Liver (tissue), 9 donors: Measurements from ENCODE around the gene PXDN. TPM values are rescaled to one million over a fixed set of nuclear protein-coding genes. Genes with fewer than 3 reads are reported as not detected.
"Not testable (repeated sequence)": the region's sequence is repeated elsewhere in the genome, so short reads cannot be mapped to it uniquely, and the experiment has no call there.

Experiments
- DNase-seq: peaks from one replicate; pipeline ENCODE4 v3.0.0-alpha.2; 2017; ENCODE audit warnings: low spot score
- H3K27ac ChIP-seq, 2 donors: one replicate each; pipeline ENCODE4 v1.7.0; 2013; ENCODE audit warnings: inconsistent platforms in 2 of 2, low read length in 2 of 2, control low read depth in 1 of 2, low read depth in 1 of 2, mild to moderate bottlenecking in 1 of 2
- H3K27me3 ChIP-seq, 4 donors: one replicate each; pipeline versions ENCODE4 v1.6.1 to v1.7.0; 2013; ENCODE audit warnings: low read length in 3 of 4, inconsistent platforms in 1 of 4, mild to moderate bottlenecking in 1 of 4, moderate library complexity in 1 of 4; ENCODE audit not compliant: control insufficient read depth in 4 of 4, insufficient read depth in 4 of 4
- H3K36me3 ChIP-seq, 4 donors: one replicate each; pipeline versions ENCODE4 v1.6.1 to v1.7.0; 2013; ENCODE audit warnings: low read length in 3 of 4, mild to moderate bottlenecking in 3 of 4, low read depth in 1 of 4, moderate library complexity in 1 of 4; ENCODE audit not compliant: control insufficient read depth in 4 of 4, insufficient read depth in 3 of 4
- H3K4me1 ChIP-seq, 4 donors: one replicate each; pipeline versions ENCODE4 v1.6.1 to v1.7.0; 2013; ENCODE audit warnings: low read length in 3 of 4, mild to moderate bottlenecking in 3 of 4, moderate library complexity in 1 of 4; ENCODE audit not compliant: control insufficient read depth in 4 of 4, insufficient read depth in 4 of 4
- H3K4me3 ChIP-seq, 3 donors: one replicate each; pipeline versions ENCODE4 v1.6.1 to v1.7.0; 2013; ENCODE audit warnings: low read length in 3 of 3, control low read depth in 1 of 3, low read depth in 1 of 3, mild to moderate bottlenecking in 1 of 3
- H3K9ac ChIP-seq, 2 donors: one replicate each; pipeline ENCODE4 v1.7.0; 2013; ENCODE audit warnings: low read length in 2 of 2, mild to moderate bottlenecking in 2 of 2, moderate library complexity in 2 of 2, control low read depth in 1 of 2, low read depth in 1 of 2
- H3K9me3 ChIP-seq, 4 donors: one replicate each; pipeline versions ENCODE4 v1.6.1 to v1.7.0; 2013; ENCODE audit warnings: low read length in 3 of 4; ENCODE audit not compliant: control insufficient read depth in 4 of 4
- ATF3 ChIP-seq: IDR thresholded peaks from 2 replicates; pipeline ENCODE4 v1.6.1; 2016; ENCODE audit warnings: antibody characterized with exemption
- EGR1 ChIP-seq, 2 donors: IDR thresholded peaks; 2 replicates each; pipeline ENCODE4 v1.6.1; 2016 to 2018; ENCODE audit warnings: antibody characterized with exemption in 2 of 2, low read depth in 2 of 2
- FOXA1 ChIP-seq: IDR thresholded peaks from 2 replicates; pipeline ENCODE4 v1.6.1; 2016; ENCODE audit warnings: antibody characterized with exemption
- FOXA2 ChIP-seq: IDR thresholded peaks from 2 replicates; pipeline ENCODE4 v1.6.1; 2016; ENCODE audit warnings: antibody characterized with exemption
- GABPA ChIP-seq, 2 donors: IDR thresholded peaks in 1 of 2; conservative IDR thresholded peaks in 1 of 2; 2 replicates each; pipeline ENCODE4 v1.6.1; 2016; ENCODE audit warnings: antibody characterized with exemption in 2 of 2, mild to moderate bottlenecking in 1 of 2, moderate library complexity in 1 of 2
- HNF4A ChIP-seq, 2 donors: conservative IDR thresholded peaks; 2 replicates each; pipeline ENCODE4 v1.6.1; 2016; ENCODE audit warnings: antibody characterized with exemption in 2 of 2, mild to moderate bottlenecking in 2 of 2
- HNF4G ChIP-seq: IDR thresholded peaks from 2 replicates; pipeline ENCODE4 v1.6.1; 2016; ENCODE audit warnings: antibody characterized with exemption
- NR2F2 ChIP-seq: IDR thresholded peaks from 2 replicates; pipeline ENCODE4 v1.6.1; 2016; ENCODE audit warnings: antibody characterized with exemption
- RAD21 ChIP-seq, 2 donors: IDR thresholded peaks; 2 replicates each; pipeline ENCODE4 v1.6.1; 2016; ENCODE audit warnings: antibody characterized with exemption in 2 of 2, mild to moderate bottlenecking in 2 of 2
- SP1 ChIP-seq: IDR thresholded peaks from 2 replicates; pipeline ENCODE4 v1.6.1; 2018; ENCODE audit warnings: antibody characterized with exemption, mild to moderate bottlenecking
- TAF1 ChIP-seq: conservative IDR thresholded peaks from 2 replicates; pipeline ENCODE4 v1.6.1; 2016; ENCODE audit warnings: antibody characterized with exemption, mild to moderate bottlenecking
- YY1 ChIP-seq: IDR thresholded peaks from 2 replicates; pipeline ENCODE4 v1.6.1; 2016; ENCODE audit warnings: antibody characterized with exemption, mild to moderate bottlenecking
- ZBTB33 ChIP-seq: IDR thresholded peaks from 2 replicates; pipeline ENCODE4 v1.6.1; 2016; ENCODE audit warnings: antibody characterized with exemption
- WGBS: extraction: QIAGEN DNeasy Blood & Tissue Kit; methylation state at CpG from one replicate; pipeline ENCODE4 v1.1.7; 2013; 5-methylcytosine and 5-hydroxymethylcytosine counted together
- polyA plus RNA-seq, 2 donors: library from polyadenylated mRNA; stranded (reverse) in 1 of 2; unstranded in 1 of 2; fragments of 200-250 nt in 1 of 2; fragments of >200 nt in 1 of 2; fragmentation: Nextera tagmentation in 1 of 2; extraction: Ambion mirVana in 1 of 2; gene quantifications; one replicate each; pipeline versions ENCODE4 v1.2.1 to v1.2.3, GENCODE V29; 2013 to 2015
- total RNA-seq, 2 donors: library from RNA; depleted of rRNA; stranded (reverse); fragments of >200 nt; gene quantifications; one replicate each; pipeline ENCODE4 v1.2.3, GENCODE V29; 2014
- TF ChIP-seq, protein P1 (sequence below): fragments of 150-350 bp; IDR thresholded peaks from 2 replicates; pipeline ENCODE4 v1.5.1; 2017; ENCODE audit warnings: improper control_type of control experiment, low read depth, low read length; ENCODE audit not compliant: missing input control
- TF ChIP-seq, protein P2 (sequence below): IDR thresholded peaks from 2 replicates; pipeline ENCODE4 v1.6.1; 2016; ENCODE audit warnings: antibody characterized with exemption, mild to moderate bottlenecking
- TF ChIP-seq, protein P3 (sequence below): IDR thresholded peaks from 2 replicates; pipeline ENCODE4 v1.6.1; 2016; ENCODE audit warnings: antibody characterized with exemption
- donor health status: healthy.
- donor health status: healthy.
- donor health status: healthy.
- donor health status: healthy.
- donor health status: healthy.

The PXDN gene
- total and polyA plus RNA-seq, 4 donors, result 4.2 to 21.5 (median 16.9) TPM

DNA sequence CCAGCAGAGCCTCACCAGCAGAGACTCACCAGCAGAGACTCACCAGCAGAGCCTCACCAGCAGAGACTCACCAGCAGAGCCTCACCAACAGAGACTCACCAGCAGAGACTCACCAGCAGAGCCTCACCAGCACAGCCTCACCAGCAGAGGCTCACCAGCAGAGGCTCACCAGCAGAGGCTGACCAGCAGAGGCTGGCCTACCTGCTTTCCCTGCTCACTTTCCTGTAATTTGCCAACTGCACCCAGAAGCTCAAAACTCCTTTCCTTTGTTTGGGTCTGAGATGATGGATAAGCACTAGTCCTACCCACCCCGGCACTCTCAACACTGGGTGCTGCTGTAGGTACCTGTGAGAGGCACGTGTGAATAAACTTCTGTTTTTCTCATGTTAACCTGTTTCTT lies 36.4 kb upstream of the PXDN start (continued):
- TF ChIP-seq HNF4G (no peak), FOXA1 (no peak), NR2F2 (no peak)

DNA sequence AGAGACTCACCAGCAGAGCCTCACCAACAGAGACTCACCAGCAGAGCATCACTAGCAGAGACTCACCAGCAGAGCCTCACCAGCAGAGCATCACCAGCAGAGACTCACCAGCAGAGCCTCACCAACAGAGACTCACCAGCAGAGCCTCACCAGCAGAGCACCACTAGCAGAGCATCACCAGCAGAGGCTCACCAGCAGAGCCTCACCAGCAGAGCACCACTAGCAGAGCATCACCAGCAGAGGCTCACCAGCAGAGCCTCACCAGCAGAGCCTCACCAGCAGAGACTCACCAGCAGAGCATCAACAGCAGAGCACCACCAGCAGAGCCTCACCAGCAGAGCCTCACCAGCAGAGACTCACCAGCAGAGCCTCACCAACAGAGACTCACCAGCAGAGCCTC lies 35.7 kb upstream of the PXDN start:
- H3K27ac ChIP-seq, DNase-seq, H3K36me3 ChIP-seq, H3K9ac ChIP-seq, H3K4me1 ChIP-seq, H3K4me3 ChIP-seq, H3K27me3 ChIP-seq, H3K9me3 ChIP-seq: not testable (repeated sequence)

DNA sequence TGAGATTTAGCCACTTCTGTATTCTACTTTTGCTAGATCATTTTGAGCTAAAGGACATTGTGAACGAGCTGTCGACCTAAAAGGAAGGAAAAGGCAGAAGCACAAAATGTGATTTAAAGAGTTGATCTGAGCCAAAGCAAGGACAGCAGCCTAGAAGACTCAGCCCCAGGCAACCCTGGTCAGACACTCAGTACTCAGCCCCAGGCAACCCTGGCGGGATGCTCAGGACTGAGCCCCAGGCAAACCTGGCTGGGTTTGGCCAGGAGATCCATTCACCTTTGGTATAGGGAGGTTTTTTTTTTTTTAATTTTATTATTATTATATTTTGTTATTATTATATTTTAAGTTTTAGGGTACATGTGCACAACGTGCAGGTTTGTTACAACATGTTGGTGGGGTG lies 34.3 kb upstream of the PXDN start:
- Histone ChIP-seq H3K27me3 (peaks cover 0 to 6% (median 0%) of the 10 kb centered on the region in 4 donors), H3K9me3 (no peaks in the 10 kb centered on the region), H3K4me1 (no peaks in the 10 kb centered on the region), H3K36me3 (no peaks in the 10 kb centered on the region), H3K27ac (no peak overlapping the region), H3K4me3 (no peak overlapping the region), H3K9ac (no peak overlapping the region)
- WGBS, result 70% methylated on average over 4 of the region's 4 CpGs
- no peak for TF ChIP-seq FOXA1
- no peak for TF ChIP-seq HNF4A (conservative IDR thresholded peaks at IDR 0.05)
- no peak for TF ChIP-seq TAF1
- TF ChIP-seq SP1, result no peak
- TF ChIP-seq, protein P1, sequence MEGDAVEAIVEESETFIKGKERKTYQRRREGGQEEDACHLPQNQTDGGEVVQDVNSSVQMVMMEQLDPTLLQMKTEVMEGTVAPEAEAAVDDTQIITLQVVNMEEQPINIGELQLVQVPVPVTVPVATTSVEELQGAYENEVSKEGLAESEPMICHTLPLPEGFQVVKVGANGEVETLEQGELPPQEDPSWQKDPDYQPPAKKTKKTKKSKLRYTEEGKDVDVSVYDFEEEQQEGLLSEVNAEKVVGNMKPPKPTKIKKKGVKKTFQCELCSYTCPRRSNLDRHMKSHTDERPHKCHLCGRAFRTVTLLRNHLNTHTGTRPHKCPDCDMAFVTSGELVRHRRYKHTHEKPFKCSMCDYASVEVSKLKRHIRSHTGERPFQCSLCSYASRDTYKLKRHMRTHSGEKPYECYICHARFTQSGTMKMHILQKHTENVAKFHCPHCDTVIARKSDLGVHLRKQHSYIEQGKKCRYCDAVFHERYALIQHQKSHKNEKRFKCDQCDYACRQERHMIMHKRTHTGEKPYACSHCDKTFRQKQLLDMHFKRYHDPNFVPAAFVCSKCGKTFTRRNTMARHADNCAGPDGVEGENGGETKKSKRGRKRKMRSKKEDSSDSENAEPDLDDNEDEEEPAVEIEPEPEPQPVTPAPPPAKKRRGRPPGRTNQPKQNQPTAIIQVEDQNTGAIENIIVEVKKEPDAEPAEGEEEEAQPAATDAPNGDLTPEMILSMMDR, result no peak
- no peak for TF ChIP-seq NR2F2
- TF ChIP-seq FOXA2, result no peak
- TF ChIP-seq ATF3, result no peak
- no peak for TF ChIP-seq EGR1 (IDR thresholded peaks at IDR 0.05; ENCODE audit: low read depth in 2 of 2)
- no peak for DNase-seq

GRCh38 chr2:1777781-1778180 lies 33.5 kb upstream of the PXDN start:
- no peak for DNase-seq
- WGBS, result 55% methylated on average over 5 of the region's 5 CpGs
- H3K36me3 ChIP-seq, result no peaks in the 10 kb centered on the region
- no peak overlapping the region for H3K27ac ChIP-seq
- H3K9me3 ChIP-seq, result no peaks in the 10 kb centered on the region
- TF ChIP-seq ATF3 (no peak), HNF4G (no peak), NR2F2 (no peak), GABPA (IDR thresholded peaks at IDR 0.05 in 1 of 2, conservative IDR thresholded peaks at IDR 0.05 in 1 of 2) (no peak), ZBTB33 (no peak), RAD21 (IDR thresholded peaks at IDR 0.05) (no peak), FOXA2 (no peak), YY1 (no peak), EGR1 (IDR thresholded peaks at IDR 0.05; ENCODE audit: low read depth in 2 of 2) (no peak)
- TF ChIP-seq, protein P1, result no peak
- TF ChIP-seq, protein P2, sequence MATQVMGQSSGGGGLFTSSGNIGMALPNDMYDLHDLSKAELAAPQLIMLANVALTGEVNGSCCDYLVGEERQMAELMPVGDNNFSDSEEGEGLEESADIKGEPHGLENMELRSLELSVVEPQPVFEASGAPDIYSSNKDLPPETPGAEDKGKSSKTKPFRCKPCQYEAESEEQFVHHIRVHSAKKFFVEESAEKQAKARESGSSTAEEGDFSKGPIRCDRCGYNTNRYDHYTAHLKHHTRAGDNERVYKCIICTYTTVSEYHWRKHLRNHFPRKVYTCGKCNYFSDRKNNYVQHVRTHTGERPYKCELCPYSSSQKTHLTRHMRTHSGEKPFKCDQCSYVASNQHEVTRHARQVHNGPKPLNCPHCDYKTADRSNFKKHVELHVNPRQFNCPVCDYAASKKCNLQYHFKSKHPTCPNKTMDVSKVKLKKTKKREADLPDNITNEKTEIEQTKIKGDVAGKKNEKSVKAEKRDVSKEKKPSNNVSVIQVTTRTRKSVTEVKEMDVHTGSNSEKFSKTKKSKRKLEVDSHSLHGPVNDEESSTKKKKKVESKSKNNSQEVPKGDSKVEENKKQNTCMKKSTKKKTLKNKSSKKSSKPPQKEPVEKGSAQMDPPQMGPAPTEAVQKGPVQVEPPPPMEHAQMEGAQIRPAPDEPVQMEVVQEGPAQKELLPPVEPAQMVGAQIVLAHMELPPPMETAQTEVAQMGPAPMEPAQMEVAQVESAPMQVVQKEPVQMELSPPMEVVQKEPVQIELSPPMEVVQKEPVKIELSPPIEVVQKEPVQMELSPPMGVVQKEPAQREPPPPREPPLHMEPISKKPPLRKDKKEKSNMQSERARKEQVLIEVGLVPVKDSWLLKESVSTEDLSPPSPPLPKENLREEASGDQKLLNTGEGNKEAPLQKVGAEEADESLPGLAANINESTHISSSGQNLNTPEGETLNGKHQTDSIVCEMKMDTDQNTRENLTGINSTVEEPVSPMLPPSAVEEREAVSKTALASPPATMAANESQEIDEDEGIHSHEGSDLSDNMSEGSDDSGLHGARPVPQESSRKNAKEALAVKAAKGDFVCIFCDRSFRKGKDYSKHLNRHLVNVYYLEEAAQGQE, result no peak
- TF ChIP-seq, protein P3, sequence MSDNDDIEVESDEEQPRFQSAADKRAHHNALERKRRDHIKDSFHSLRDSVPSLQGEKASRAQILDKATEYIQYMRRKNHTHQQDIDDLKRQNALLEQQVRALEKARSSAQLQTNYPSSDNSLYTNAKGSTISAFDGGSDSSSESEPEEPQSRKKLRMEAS, result no peak
- H3K4me3 ChIP-seq, result no peak overlapping the region
- peaks cover 0 to 7% (median 0%) of the 10 kb centered on the region in 4 donors for H3K27me3 ChIP-seq
- no peaks in the 10 kb centered on the region for H3K4me1 ChIP-seq
- no peak overlapping the region for H3K9ac ChIP-seq
